WTC11 (cell line): ENCODE data around the gene XPR1. TPM values are rescaled to one million over a fixed set of nuclear protein-coding genes. Genes with fewer than 3 reads are reported as not detected.
A peak's percentile ranks its signal among the peaks of the same experiment; 100 is the strongest.

Experiments
- ATAC-seq: fragments of 200-7000 bp; cut with Tn5 transposase; 2 replicates; pipeline ENCODE4 v1.10.0; 2021; ENCODE audit warnings: mild to moderate bottlenecking, moderate library complexity
- CTCF ChIA-PET: fragments of 300-600 bp; sonication (Branson Sonifier 250); formaldehyde crosslinking; loops from one replicate; lab custom pipeline; 2021; ENCODE audit warnings: antibody characterized with exemption; lab: Charles Lee
- POLR2A ChIA-PET: fragments of 350-600 bp; sonication (Branson Sonifier 250); formaldehyde crosslinking; loops from one replicate; lab custom pipeline; 2021; ENCODE audit warnings: antibody characterized with exemption; lab: Charles Lee
- DNase-seq: peaks from one replicate; pipeline ENCODE4 v3.0.0; 2021; ENCODE audit warnings: low spot score
- H3K27ac Mint-ChIP-seq: 2 replicates; pipeline ENCODE4 v1.8.0; 2021; ENCODE audit warnings: mixed read lengths
- H3K27me3 Mint-ChIP-seq: 2 replicates; pipeline ENCODE4 v1.8.0; 2021; ENCODE audit warnings: low read depth, mild to moderate bottlenecking, moderate library complexity, mixed read lengths
- H3K36me3 Mint-ChIP-seq: 2 replicates; pipeline ENCODE4 v1.8.0; 2021; ENCODE audit warnings: mixed read lengths
- H3K4me1 Mint-ChIP-seq: 2 replicates; pipeline ENCODE4 v1.8.0; 2022; ENCODE audit warnings: mixed read lengths
- H3K4me3 Mint-ChIP-seq: 2 replicates; pipeline ENCODE4 v1.8.0; 2021; ENCODE audit warnings: mild to moderate bottlenecking, moderate library complexity, mixed read lengths
- H3K9me3 Mint-ChIP-seq: 2 replicates; pipeline ENCODE4 v1.8.0; 2021; ENCODE audit warnings: mixed read lengths
- ATF2 ChIP-seq: sonication (generic); formaldehyde crosslinking; IDR thresholded peaks from 2 replicates; pipeline ENCODE4 v1.8.1; 2022; ENCODE audit warnings: low read depth, missing genetic modification reagents, borderline replicate concordance
- CTCF ChIP-seq: fragments of 200-600 bp; IDR thresholded peaks from 2 replicates; pipeline ENCODE4 v1.8.0; 2022; ENCODE audit warnings: antibody characterized with exemption
- FOXJ3 ChIP-seq: sonication (generic); formaldehyde crosslinking; IDR thresholded peaks from 2 replicates; pipeline ENCODE4 v1.9.0; 2021; ENCODE audit warnings: missing genetic modification reagents, mild to moderate bottlenecking, borderline replicate concordance
- FOXP4 ChIP-seq: sonication (generic); formaldehyde crosslinking; IDR thresholded peaks from 2 replicates; pipeline ENCODE4 v1.8.0; 2022; ENCODE audit warnings: mild to moderate bottlenecking, missing genetic modification reagents
- HMGXB4 ChIP-seq: sonication (generic); formaldehyde crosslinking; IDR thresholded peaks from 2 replicates; pipeline ENCODE4 v1.8.1; 2023; ENCODE audit warnings: mild to moderate bottlenecking, moderate library complexity, missing genetic modification reagents
- IRF2 ChIP-seq: sonication (generic); formaldehyde crosslinking; IDR thresholded peaks from 2 replicates; pipeline ENCODE4 v1.8.0; 2022; ENCODE audit warnings: low read depth, missing genetic modification reagents, borderline replicate concordance
- KAT7 ChIP-seq: sonication (generic); formaldehyde crosslinking; IDR thresholded peaks from 2 replicates; pipeline ENCODE4 v1.8.1; 2023; ENCODE audit warnings: missing genetic modification reagents, mild to moderate bottlenecking, borderline replicate concordance
- MXD4 ChIP-seq: fragments of 250-450 bp; sonication (Bioruptor Pico); IDR thresholded peaks from 2 replicates; pipeline ENCODE4 v1.8.0; 2021; ENCODE audit warnings: mild to moderate bottlenecking, moderate library complexity, borderline replicate concordance
- MYBL2 ChIP-seq: sonication (generic); formaldehyde crosslinking; IDR thresholded peaks from 2 replicates; pipeline ENCODE4 v1.8.1; 2023; ENCODE audit warnings: mild to moderate bottlenecking, moderate library complexity, missing genetic modification reagents
- RORB ChIP-seq: fragments of 250-450 bp; sonication (Bioruptor Pico); IDR thresholded peaks from 2 replicates; pipeline ENCODE4 v1.9.0; 2021; ENCODE audit warnings: mild to moderate bottlenecking
- TEAD1 ChIP-seq: sonication (generic); formaldehyde crosslinking; IDR thresholded peaks from 2 replicates; pipeline ENCODE4 v1.8.0; 2022; ENCODE audit warnings: mild to moderate bottlenecking, missing genetic modification reagents
- TEAD4 ChIP-seq: sonication (generic); formaldehyde crosslinking; IDR thresholded peaks from 2 replicates; pipeline ENCODE4 v1.8.0; 2022; ENCODE audit warnings: mild to moderate bottlenecking, missing genetic modification reagents
- TP53 ChIP-seq: sonication (generic); formaldehyde crosslinking; IDR thresholded peaks from 2 replicates; pipeline ENCODE4 v1.8.1; 2023; ENCODE audit warnings: mild to moderate bottlenecking, missing genetic modification reagents
- USF1 ChIP-seq: sonication (generic); formaldehyde crosslinking; IDR thresholded peaks from 2 replicates; pipeline ENCODE4 v1.8.0; 2022; ENCODE audit warnings: mild to moderate bottlenecking, missing genetic modification reagents
- ZNF138 ChIP-seq: sonication (generic); formaldehyde crosslinking; conservative IDR thresholded peaks from 2 replicates; pipeline ENCODE4 v1.8.1; 2022; ENCODE audit warnings: mild to moderate bottlenecking, moderate library complexity, missing genetic modification reagents
- ZNF232 ChIP-seq: sonication (generic); formaldehyde crosslinking; IDR thresholded peaks from 2 replicates; pipeline ENCODE4 v1.8.0; 2022; ENCODE audit warnings: mild to moderate bottlenecking, missing genetic modification reagents
- ZNF425 ChIP-seq: fragments of 250-450 bp; sonication (Bioruptor Pico); conservative IDR thresholded peaks from 2 replicates; pipeline ENCODE4 v1.9.0; 2021; ENCODE audit warnings: mild to moderate bottlenecking
- total RNA-seq: library from RNA; stranded (reverse); gene quantifications from 3 replicates; pipeline ENCODE4 v1.2.3, GENCODE V29; 2021

XPR1 gene
- total RNA-seq, 1 experiment from 2014 or later, result 34.6 TPM

- TF ChIP-seq FOXP4 (CRISPR knock-in tag) (peak; percentile 83), KAT7 (CRISPR knock-in tag) (peak; percentile 53; the same call in 1 of the 2 replicates), TEAD4 (CRISPR knock-in tag) (no peak), TEAD1 (CRISPR knock-in tag) (0 out of 2 replicates have a peak, but pooled peaks have one; percentile 68), ZNF425 (CRISPR knock-in tag) (no peak), HMGXB4 (CRISPR knock-in tag) (peak; percentile 57; the same call in 1 of the 2 replicates)
Measured at GRCh38 chr1:180912211-180912800, 280.5 kb downstream of the XPR1 start (continued).

- Mint-ChIP-seq H3K9me3 (no peaks in the 10 kb centered on the region), H3K36me3 (no peaks in the 10 kb centered on the region), H3K27ac (no peak within 1 kb of the TSS), H3K4me1 (peaks cover 39% of the 10 kb centered on the region), H3K4me3 (peak within 1 kb of the TSS; percentile 79), H3K27me3 (peaks cover 41% of the 10 kb centered on the region)
- peak; percentile 49 for ATAC-seq
- TF ChIP-seq ZNF232 (CRISPR knock-in tag), result peak; percentile 2; the same call in 1 of the 2 replicates
- TF ChIP-seq TP53 (CRISPR knock-in tag), result 0 out of 2 replicates have a peak, but pooled peaks have one; percentile 8
- no peak for TF ChIP-seq MYBL2 (CRISPR knock-in tag)
- ChIA-PET POLR2A (interaction anchor here (1.1 to 2.9 kb wide), 3 partner anchors 10 to 410 kb away, joined by 3 to 22 read pairs (median 4); no protein-coding TSS in a partner anchor), CTCF (interaction anchor here (1.2 to 3.1 kb wide), 7 partner anchors 8 to 512 kb away, joined by 3 to 20 read pairs (median 5); no protein-coding TSS in a partner anchor)
- DNase-seq, result peak; percentile 58
Measured at GRCh38 chr1:180912801-180913565, 281.2 kb downstream of the XPR1 start, which contains the start of gene KIAA1614. KIAA1614 (plus strand) TSS chr1:180912897; CDS start chr1:180913244, 347 bp downstream.

- Mint-ChIP-seq H3K9me3 (no peaks in the 10 kb centered on the region), H3K27ac (no peak overlapping the region), H3K4me3 (no peak overlapping the region), H3K36me3 (no peaks in the 10 kb centered on the region), H3K27me3 (peaks cover 37% of the 10 kb centered on the region), H3K4me1 (peaks cover 28% of the 10 kb centered on the region)
- ATAC-seq (no peak), DNase-seq (no peak)
- ChIA-PET POLR2A (interaction anchor here (0.6 kb wide), 1 partner anchor 108 kb away, joined by 7 read pairs; no protein-coding TSS in a partner anchor), CTCF (interaction anchor here (0.7 to 3.5 kb wide), 4 partner anchors 9 to 227 kb away, joined by 3 to 42 read pairs (median 4); no protein-coding TSS in a partner anchor)
- TF ChIP-seq CTCF (no peak), ZNF138 (CRISPR knock-in tag) (no peak), USF1 (CRISPR knock-in tag) (no peak), IRF2 (CRISPR knock-in tag) (no peak), ATF2 (CRISPR knock-in tag) (no peak), MXD4 (CRISPR knock-in tag) (no peak), RORB (no peak), FOXJ3 (CRISPR knock-in tag) (no peak)
Measured at GRCh38 chr1:180915426-180915965, 283.7 kb downstream of the XPR1 start.
